ENCODE measurements around the gene SRD5A3.

- TF ChIP-seq, protein P1, sequence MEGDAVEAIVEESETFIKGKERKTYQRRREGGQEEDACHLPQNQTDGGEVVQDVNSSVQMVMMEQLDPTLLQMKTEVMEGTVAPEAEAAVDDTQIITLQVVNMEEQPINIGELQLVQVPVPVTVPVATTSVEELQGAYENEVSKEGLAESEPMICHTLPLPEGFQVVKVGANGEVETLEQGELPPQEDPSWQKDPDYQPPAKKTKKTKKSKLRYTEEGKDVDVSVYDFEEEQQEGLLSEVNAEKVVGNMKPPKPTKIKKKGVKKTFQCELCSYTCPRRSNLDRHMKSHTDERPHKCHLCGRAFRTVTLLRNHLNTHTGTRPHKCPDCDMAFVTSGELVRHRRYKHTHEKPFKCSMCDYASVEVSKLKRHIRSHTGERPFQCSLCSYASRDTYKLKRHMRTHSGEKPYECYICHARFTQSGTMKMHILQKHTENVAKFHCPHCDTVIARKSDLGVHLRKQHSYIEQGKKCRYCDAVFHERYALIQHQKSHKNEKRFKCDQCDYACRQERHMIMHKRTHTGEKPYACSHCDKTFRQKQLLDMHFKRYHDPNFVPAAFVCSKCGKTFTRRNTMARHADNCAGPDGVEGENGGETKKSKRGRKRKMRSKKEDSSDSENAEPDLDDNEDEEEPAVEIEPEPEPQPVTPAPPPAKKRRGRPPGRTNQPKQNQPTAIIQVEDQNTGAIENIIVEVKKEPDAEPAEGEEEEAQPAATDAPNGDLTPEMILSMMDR (IDR thresholded peaks at IDR 0.05): no peak
- no peak for TF ChIP-seq POLR2A (IDR thresholded peaks at IDR 0.05)
- no peak for TF ChIP-seq POLR2AphosphoS5 (IDR thresholded peaks at IDR 0.05)
Observed at GRCh38 chr4:55348466-55348865, 2.4 kb downstream of the SRD5A3 start.
